SKM-1 (cell line): ENCODE results near the gene ZBP1.

Source experiments
- DNase-seq: peaks from one replicate; lab custom pipeline; 2025; ENCODE audit not compliant: unreplicated experiment; lab: John Stamatoyannopoulos, UW

Gene ZBP1

GRCh38 chr20:57619051-57619831 lies 985 bp downstream of the ZBP1 start:
- no peak for DNase-seq

DNA sequence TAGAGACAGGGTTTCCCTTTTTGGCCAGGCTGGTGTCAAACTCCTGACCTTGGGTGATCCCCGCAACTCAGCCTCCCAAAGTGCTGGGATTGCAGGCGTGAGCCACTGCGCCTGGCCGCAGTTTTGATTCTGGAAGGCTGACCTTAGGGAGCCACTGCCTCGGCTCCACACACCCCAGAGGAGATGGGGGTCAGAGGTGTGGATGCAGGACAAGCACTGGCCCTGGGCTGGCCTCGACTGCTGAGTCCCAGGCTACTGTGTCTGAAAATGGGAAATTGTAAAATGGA lies 1.5 kb downstream of the ZBP1 start:
- no peak for DNase-seq

GRCh38 chr20:57618091-57618763 lies 2.0 kb downstream of the ZBP1 start:
- no peak for DNase-seq

- DNase-seq = no peak
Measured at GRCh38 chr20:57617079-57617795, 3.0 kb downstream of the ZBP1 start.

- DNase-seq = no peak
Measured at GRCh38 chr20:57616143-57616951, 3.9 kb downstream of the ZBP1 start.

GRCh38 chr20:57615445-57615811 lies 4.8 kb downstream of the ZBP1 start:
- no peak for DNase-seq

GRCh38 chr20:57614490-57615444 lies 5.5 kb downstream of the ZBP1 start:
- no peak for DNase-seq

DNA sequence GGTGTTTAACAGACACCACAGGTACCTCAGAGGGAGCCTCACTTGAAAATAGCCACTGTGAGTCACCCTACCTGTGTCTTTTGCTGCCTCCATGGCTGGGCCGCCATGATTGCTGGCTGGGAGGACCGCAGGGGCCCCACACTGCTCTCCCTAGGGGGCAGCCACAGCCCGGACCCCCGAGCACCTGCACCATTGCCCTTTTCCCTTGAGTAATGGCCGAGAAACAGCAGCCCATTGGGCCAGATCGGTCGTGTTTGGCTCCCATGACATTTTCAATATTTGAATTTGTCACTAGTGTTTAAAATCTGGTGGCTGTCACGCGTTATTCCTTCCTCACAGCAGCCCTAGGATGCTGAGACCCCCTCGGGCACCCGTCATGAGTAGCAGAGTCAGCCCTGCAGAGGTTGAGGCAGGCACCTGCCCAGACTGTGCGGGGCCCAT lies 6.7 kb downstream of the ZBP1 start:
- DNase-seq = no peak

GRCh38 chr20:57612916-57613315 lies 7.3 kb downstream of the ZBP1 start:
- DNase-seq = no peak

DNA sequence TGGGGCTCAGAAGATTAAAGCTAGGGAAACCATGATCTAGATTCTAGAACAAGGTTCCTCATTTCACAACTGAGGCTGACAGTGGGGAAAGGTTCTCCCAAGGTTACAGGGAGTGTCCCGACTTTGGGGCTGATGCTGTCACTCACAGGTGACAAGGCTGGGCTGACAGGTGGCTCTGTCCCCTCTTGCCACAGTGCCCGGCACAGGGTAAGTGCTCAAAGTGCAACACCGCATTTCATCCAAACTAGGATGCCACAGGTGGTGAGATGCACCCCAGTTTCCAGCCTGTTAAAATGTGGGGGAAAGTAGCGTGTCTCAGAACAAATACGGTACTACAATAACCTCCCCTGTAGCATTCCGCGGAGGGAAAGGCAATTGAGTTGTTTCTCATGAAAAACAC lies 7.8 kb downstream of the ZBP1 start:
- DNase-seq = no peak

DNA sequence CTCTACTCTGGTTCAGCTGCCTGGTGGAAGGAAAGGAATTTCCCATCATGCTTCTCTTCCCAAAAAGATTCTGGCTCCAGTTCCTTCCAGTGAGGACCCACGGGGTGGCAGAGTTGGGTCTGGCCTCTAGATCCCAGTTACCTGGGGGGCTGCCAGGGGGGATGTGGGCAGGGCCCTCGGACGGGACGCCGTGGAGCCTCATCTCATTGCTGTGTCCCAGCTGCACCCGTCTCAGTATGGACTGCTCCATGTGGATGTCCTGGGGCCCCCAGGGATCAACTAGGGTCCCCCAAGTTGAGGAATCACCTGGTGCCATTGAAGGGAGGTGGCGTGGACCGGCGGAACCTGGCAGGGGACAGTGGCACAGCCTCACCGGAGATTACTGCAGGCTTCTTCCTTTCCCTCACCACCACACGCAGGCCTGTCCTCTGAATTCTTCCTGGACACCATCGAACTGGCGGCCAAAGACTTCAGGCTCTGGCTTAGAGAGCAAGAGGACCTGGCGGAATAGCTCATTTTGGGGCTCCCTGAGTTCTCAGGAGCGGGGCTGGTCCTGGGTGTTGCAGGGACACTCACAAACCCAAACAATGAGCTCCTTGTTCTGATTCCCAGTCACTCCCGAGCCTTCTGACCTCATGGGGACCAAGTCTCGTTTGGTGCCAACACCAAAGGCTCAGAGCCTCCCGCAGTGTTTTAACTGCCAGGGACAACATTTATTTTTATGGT lies 8.5 kb downstream of the ZBP1 start:
- no peak for DNase-seq

DNA sequence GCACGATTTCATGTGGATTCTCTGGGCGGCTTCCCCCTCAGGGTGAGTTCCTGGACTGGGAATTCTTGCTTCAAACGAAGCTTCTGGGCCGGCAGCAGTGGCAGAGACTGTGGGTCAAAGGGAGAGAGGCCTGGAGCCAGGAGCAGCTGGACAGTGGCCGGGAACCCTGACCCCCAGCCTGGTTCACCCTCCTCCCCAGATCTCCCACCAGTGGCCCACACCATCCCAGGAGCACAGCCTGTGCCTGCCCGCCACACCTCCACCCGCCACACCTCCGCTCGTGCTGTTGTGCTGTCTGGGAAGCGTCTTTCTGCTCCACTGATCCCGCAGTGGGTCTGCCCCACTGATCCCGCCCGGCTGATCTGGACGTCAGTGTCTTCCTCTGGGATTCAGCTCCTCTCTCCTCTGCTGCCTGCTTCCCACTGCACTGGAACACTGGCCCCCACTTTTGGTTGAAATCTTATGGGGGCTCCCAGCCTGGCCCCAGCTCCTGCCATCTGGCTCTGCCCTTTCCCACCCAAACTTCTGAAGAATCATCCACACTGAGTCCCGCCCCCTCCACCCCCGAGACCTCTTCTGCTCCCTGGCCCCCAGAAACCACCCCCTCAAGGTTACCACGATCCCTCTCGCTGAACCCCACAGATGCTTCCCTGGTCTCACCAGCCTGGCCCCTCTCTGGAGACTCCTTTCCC lies 9.8 kb downstream of the ZBP1 start:
- no peak for DNase-seq

DNA sequence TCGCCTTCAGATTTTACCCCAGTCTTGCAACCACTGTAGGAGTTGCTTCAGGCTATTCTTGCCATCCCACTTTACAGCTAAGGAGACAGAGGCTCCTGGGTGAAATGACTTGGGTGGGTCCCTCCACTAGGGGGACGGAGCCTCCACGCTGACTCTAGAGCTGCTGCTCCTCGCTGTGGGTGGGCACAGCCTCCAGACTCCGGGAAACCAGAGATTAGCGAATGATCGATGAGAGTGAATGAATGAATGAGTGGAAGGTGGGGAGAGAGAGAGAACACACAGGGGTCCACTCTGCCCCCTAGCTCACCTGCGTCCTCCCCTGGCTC lies 10.4 kb downstream of the ZBP1 start:
- DNase-seq = no peak

- DNase-seq = no peak
Measured at GRCh38 chr20:57609086-57609841, 11.0 kb downstream of the ZBP1 start.

- no peak for DNase-seq
Measured at GRCh38 chr20:57608516-57608915, 11.7 kb downstream of the ZBP1 start.

DNA sequence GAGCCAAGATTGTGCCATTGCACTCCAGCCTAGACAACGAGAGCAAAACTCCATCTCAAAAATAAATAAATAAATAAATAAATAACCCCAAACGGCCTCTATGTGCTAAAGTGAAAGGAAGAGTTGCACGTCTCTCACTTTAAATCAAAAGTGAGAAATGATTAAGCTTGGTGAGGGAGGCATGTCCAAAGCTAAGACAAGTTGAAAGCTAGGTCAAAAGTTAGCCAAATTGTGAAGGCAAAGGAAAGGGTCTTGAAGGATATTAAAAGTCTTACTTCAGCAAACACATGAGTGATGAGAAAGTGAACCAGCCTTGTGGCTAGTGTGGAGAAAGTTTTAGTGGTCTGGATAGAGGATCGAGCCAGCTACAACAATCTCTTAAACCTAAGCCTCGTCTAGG lies 14.3 kb downstream of the ZBP1 start:
- no peak for DNase-seq

DNA sequence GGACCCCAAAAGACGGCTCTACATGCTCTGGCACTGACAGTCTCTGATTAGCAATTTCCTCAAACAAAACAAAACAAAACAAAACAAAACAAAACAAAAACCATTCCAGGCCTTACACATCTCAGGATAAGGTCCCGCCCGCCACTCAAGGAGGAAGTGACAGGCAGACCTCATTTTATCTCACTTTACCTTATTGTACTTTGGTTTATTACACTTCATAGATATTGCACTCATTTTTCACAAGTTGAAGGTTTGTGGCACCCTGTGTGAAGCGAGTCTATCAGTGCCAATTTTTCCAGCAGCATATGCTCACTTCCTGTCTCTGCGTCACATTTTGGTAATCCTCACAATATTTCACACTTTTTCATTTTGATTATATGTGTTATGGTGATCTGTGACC lies 15.2 kb downstream of the ZBP1 start:
- no peak for DNase-seq

DNA sequence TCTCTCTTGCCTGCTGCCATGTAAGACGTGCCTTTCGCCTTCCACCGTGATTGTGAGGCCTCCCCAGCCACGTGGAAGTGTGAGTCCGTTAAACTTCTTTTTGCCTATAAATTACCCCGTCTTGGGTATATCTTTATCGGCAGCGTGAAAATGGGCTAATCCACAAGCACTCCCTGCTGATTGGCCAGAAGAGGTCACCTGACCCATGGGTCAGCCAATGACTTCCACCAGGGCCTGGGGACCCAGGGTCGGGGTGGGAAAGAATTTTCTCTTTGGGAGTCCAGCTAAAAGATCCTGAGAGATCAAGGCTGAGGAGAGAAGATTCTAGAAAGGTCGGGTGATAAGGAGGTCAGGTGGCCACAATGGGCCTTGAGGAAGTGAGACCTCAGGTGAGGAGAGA lies 17.1 kb downstream of the ZBP1 start:
- no peak for DNase-seq

- DNase-seq = no peak
Measured at GRCh38 chr20:57601737-57602136, 18.5 kb downstream of the ZBP1 start.
